GM18519 (cell line): ENCODE measurements around the gene RNF166.

Source experiments
- ATAC-seq: cut with Tn5 transposase; IDR thresholded peaks from one replicate; pipeline ENCODE4 v1.9.1; 2021; ENCODE audit warnings: mild to moderate bottlenecking, moderate library complexity; ENCODE audit not compliant: unreplicated experiment, low FRiP score

The RNF166 gene

DNA sequence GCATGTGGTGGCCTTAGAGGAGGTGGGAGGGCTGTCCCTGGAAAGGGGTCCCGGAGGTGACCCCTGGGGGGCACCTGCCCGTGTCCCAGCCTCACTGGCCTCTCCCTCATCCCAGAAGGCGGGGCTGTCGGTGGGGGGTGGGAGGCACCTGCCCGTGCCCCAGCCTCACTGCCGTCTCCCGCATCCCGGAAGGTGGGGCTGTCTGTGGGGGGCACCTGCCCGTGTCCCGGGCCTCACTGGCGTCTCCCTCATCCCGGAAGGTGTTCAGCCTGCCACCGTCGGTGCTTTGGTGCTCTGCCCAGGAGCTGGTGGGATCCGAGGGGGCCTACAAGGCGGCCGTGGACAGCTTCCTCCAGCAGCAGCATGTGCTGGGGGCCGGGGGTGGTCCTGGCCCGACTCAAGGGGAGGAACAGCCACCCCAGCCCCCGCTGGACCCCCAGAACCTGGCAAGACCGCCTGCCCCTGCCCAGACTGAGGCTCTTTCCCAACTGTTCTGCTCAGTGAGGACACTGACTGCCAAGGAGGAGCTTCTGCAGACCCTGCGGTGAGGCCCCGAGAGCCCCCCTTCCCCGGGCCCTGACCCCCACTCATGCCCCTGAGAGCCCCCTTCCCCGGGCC lies 6.3 kb upstream of the RNF166 start:
- ATAC-seq: no peak

GRCh38 chr16:88711750-88712340 lies 5.6 kb upstream of the RNF166 start:
- no peak for ATAC-seq

DNA sequence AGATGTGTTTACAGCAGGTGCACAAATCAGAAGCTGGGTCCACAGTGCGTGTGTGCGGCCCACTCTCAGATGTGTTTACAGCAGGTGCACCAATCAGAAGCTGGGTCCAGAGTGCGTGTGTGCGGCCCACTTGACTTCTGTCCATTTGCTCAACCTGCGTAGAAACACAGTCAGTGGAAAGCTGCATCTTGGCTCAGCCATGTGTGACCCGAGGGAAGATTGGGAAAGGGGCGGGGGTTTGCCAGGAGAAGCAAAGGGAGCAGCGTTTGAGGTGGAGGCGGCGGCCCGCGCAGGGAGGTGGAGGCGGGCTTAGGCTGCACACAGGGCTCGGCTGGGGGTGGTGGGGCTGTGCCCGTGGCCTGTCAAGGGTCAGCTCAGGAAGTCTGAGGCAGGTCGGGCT lies 4.3 kb upstream of the RNF166 start:
- no peak for ATAC-seq

DNA sequence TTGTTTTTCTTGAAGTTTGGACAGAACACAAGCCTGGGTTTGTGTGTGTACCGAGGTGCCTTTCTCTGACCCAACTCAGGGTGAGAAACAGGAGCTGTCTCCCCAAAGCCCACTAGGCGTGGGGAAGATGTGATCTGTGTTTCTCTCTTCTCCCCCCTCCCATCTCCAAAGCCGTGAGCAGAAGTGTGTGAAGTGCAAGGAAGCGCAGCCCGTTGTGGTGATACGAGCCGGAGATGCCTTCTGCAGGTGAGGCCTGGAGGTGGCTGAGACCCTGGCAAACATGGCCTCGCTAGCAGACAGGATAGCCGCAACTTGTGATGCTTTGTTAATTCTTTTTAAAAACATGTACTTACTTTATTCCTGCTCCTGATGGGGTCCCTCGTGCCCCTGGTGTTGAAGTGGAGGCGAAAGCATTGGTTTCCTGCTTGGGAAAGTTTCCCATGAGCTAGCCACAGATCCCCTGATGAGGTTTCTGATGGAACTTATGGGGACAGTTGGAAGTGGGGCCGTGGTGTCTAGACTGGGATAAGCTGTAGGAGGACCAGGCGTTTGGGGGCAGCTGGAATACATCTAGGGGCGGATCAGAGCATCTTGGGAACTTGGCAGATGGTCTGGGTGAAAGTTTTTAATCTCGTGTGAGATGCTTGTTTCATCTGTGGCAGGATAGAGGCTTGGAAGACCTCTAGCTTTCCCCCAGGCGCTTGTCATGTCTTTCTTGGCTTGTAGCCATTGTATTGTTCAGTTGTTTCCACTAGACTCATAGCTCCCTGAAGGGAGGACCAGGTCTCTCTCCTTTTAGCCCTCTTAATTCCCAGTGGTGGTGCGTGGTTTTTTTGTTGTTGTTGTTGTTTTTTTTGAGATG lies 988 bp upstream of the RNF166 start:
- ATAC-seq: no peak

GRCh38 chr16:88705801-88706228 lies 393 bp downstream of the RNF166 start:
- peak; percentile 2 for ATAC-seq

- no peak for ATAC-seq
These were observed 1.0 kb downstream of the RNF166 start for GRCh38 chr16:88705076-88705684.

DNA sequence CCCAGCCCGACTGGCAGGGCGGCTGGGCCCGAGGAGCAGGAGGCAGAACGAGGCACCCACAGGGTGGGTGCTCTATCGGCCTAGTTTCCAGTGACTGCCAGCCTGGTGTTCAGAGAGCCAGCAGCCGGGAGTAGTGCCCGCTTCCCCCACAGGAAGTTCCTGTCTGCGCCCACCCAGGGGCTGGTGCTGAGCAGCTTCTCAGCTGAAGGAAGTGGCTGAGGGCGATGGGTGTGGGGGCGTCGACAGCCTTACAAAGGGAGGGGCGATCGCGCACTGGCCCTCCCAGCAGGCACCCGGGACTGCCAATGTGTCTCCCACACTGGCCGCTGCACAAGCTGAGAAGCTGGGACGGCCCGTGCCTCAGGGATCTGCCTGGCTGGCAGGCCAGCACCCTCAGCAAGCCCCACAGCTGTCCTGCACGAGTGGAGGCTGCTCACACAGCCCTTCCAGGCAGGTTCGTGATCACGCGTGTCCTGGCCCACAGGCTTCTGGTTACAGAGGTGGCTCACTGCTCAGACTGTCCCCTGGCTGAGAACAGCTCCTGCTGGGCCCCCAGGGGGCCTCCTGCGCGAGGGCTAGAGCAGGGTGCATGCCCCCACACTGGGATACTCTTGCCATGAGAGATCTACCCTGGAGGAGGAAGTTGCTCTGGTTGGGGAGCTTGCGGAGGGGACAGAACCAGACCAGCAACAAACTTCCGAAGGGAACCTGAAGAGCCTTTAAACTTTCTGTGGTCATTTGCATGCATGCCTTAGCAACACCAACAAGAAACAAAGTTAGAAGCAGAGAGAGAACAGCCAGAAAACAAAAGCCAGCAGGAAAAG lies 2.5 kb downstream of the RNF166 start:
- no peak for ATAC-seq

DNA sequence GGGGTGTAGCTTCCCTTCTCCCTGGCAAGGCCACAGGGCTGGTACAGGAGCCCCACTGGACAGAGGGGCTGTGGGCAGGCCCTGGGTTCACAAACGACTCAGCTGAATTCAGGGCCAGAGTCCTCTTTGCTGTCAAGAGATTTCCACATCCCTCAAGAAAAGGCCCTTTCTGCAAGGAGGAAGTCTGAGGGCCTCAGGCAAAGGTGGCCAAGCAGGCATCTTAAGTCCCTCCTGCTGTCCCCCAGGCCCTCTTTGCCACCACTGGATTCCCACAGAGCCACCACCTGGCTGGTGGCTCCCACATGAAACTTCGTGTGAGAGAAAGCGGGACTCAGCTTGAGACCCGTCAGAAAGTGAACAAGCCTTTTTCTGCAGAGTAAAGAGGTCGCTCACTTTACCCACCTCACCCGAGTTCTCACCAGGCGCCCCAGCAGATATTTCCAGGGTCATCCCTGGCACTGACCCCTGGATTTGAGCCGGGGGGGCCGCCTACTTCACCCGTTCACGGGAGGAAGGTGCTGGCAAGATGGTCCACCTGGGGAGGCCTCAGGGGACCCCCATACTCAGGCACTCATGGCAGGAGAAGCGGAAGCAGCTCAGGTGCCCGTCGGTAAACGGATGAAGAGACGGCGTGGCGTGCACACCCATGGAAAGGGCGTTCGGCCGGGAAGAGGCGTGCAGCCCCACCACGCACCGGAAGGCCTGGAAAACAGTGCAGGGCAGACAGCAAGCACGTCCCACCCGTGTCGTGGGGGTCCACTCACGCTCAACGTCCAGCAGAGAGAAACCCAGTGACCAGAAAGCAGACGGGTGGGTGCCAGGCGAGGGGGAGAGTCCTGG lies 3.6 kb downstream of the RNF166 start:
- ATAC-seq: no peak

DNA sequence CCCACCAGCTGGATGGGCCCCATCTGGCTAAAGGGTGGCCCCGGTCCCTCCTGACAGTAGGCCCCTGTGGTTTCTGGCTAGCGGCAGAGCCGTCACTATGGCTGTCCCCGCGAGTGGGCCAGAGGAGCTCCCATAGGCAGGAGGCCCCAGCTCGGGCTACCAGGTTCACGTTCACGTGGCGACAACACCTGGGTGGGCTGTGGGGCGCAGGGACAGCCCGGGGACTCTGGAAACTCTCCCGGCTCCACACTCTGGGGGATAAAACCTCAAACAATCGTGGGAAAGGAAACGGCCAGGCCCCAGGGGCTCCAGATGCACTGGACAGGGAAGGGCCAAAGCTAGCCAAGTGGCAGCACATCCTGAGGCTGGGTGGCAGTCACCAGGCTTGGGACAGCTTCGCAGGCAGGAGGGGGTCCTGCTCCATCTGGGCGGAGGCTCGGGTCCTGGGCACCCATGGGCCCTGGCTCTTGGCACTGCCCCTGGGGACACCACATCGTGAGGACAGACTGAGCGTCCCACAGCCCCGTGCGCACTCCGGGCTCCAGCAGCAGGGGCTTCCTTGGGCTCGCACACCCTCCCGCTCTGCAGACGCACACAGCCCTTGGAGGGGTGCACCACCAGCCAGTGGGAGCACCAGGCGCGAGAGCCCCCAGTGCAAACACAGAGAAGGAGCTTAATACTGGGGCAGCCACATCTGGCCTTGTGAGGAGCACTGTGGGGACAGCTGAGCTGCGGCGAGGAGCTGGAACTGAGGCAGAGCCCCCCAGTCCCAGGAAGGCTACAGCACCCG lies 4.4 kb downstream of the RNF166 start:
- no peak for ATAC-seq

- no peak for ATAC-seq
These were observed 5.3 kb downstream of the RNF166 start for GRCh38 chr16:88700636-88701482.

- no peak for ATAC-seq
These were observed 5.9 kb downstream of the RNF166 start for GRCh38 chr16:88700322-88700635.

DNA sequence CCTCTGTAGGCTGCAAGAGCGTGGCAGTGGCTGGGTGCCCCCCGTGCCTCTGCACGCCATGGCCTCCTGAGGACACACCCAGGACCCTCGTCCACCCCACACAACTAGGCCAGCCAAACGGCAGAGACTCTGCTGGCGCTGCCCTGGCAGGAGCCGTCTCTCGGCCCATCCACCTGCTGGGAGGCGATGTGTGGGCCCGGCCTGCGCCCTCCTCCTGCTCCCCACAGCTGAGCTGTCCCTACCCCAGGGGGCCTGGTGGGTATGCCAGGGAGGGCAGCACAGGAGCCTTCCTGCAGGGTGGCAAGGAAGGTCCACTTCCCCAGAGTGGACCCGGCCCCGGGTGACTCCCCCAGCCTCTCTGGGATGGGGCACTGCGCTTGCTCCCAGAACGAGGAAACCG lies 7.0 kb downstream of the RNF166 start:
- no peak for ATAC-seq

DNA sequence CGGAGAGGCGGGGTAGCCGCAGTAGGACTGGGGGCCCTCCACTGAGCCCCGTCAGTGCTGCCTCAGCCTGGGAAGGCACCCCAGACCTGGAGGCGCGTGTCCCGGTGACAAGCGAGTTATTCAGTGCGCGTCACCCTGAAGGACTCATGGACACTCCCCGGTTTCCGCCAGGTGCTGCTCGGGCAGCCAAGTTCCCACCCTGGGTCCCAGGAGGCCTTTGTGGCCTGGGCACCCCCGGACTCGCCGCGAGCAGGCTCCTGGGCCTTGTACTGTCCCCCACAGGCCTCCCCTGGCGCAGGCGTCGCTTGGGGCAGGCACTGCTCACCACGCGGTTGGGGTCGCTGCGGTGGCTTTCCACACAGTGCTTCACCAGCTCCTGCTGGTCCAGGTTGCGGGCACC lies 7.6 kb downstream of the RNF166 start:
- ATAC-seq: no peak

- no peak for ATAC-seq
These were observed 8.2 kb downstream of the RNF166 start for GRCh38 chr16:88697831-88698615.

GRCh38 chr16:88697116-88697830 lies 8.9 kb downstream of the RNF166 start:
- no peak for ATAC-seq

DNA sequence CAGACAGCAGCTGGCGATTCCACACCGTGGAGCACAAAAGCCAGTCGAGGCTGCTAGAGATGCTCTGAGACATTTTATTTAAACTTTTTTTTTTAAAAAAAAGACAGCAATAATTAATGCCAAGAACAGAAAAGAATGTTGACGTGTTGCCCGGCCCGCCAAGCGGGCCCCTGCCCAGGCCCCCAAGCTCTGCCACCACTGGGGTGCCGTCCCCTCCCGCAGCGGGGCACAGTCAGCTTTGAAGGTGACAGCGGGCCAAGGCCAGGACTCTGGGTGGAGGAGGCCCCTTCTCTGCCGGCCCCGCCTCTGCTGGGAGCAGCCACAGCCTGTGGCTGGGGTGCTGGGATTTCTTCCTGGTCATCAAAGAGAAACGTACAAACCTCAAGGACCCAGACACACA lies 9.8 kb downstream of the RNF166 start:
- no peak for ATAC-seq

- no peak for ATAC-seq
These were observed 10.5 kb downstream of the RNF166 start for GRCh38 chr16:88695753-88696152.
